ENCODE data around the gene CIAO3. TPM values are rescaled to one million over a fixed set of nuclear protein-coding genes. Genes with fewer than 3 reads are reported as not detected.

CIAO3 gene
- total RNA-seq, 1 experiment from 2014 or later, result 44.5 TPM

- CTCF ChIA-PET, result interaction anchor here (0.6 to 1.0 kb wide), 7 partner anchors 8 to 335 kb away, joined by 3 to 4 read pairs (median 3); partner anchors contain the start of genes CHTF18 and RPUSD1
- H3K36me3 ChIP-seq (ENCODE audit: control insufficient read depth, insufficient read depth, low read length), result no peaks in the 10 kb centered on the region
- Mint-ChIP-seq H3K27me3 (ENCODE audit: insufficient read depth, unreplicated experiment) (no peaks in the 10 kb centered on the region), H3K27ac (ENCODE audit: unreplicated experiment) (peak overlapping the region; percentile 39), H3K36me3 (ENCODE audit: insufficient read depth, unreplicated experiment) (peaks cover 10% of the 10 kb centered on the region), H3K9me3 (ENCODE audit: unreplicated experiment) (no peaks in the 10 kb centered on the region), H3K4me1 (ENCODE audit: low read depth, unreplicated experiment) (no peaks in the 10 kb centered on the region), H3K4me3 (ENCODE audit: unreplicated experiment) (peak overlapping the region; percentile 73)
- no peaks in the 10 kb centered on the region for H3K27me3 ChIP-seq (replicated peaks; ENCODE audit: control insufficient read depth, insufficient read depth, low read length)
- peak overlapping the region; percentile 86 for H3K4me3 ChIP-seq (ENCODE audit: low read depth, low read length)
- DNase-seq, result peak; percentile 58 to 69
- no peaks in the 10 kb centered on the region for H3K9me3 ChIP-seq
- TSS peak; percentile 71 for BruUV-seq (replicated peaks)
- intact Hi-C loops (cut with micrococcal nuclease; ENCODE audit: unreplicated experiment), result loop anchor here (10.0 kb wide), 1 partner anchor 65 kb away; the partner anchor contains the start of genes CHTF18 and RPUSD1
- H3K4me1 ChIP-seq, result peaks cover 29% of the 10 kb centered on the region
- peak; percentile 6 to 42 for TF ChIP-seq CTCF (IDR thresholded peaks at IDR 0.05; ENCODE audit: insufficient read depth in 1 of 2, low read depth in 1 of 2, low read length in 1 of 2, severe bottlenecking in 1 of 2, unreplicated experiment in 1 of 2)
- POLR2A ChIA-PET, result interaction anchor here (0.9 to 2.4 kb wide), 3 partner anchors 25 to 68 kb away, joined by 3 to 12 read pairs (median 4); partner anchors contain the start of genes CHTF18 and RPUSD1
These were observed 20.9 kb downstream of the CIAO3 start for GRCh38 chr16:719815-720446.

GRCh38 chr16:718922-719321 is 21.9 kb downstream of the CIAO3 start:
- peak overlapping the region; percentile 22 for H3K27ac Mint-ChIP-seq (ENCODE audit: unreplicated experiment)
- no peaks in the 10 kb centered on the region for H3K27me3 Mint-ChIP-seq (ENCODE audit: insufficient read depth, unreplicated experiment)
- Histone ChIP-seq H3K4me1 (peaks cover 37% of the 10 kb centered on the region), H3K9me3 (no peaks in the 10 kb centered on the region), H3K4me3 (ENCODE audit: low read depth, low read length) (no peak overlapping the region), H3K36me3 (ENCODE audit: control insufficient read depth, insufficient read depth, low read length) (no peaks in the 10 kb centered on the region), H3K27me3 (replicated peaks; ENCODE audit: control insufficient read depth, insufficient read depth, low read length) (no peaks in the 10 kb centered on the region)
- TF ChIP-seq CTCF (IDR thresholded peaks at IDR 0.05; ENCODE audit: insufficient read depth in 1 of 2, low read depth in 1 of 2, low read length in 1 of 2, severe bottlenecking in 1 of 2, unreplicated experiment in 1 of 2), result no peak
- H3K4me3 Mint-ChIP-seq (ENCODE audit: unreplicated experiment), result peak overlapping the region; percentile 73
- CTCF ChIA-PET, result no interaction called here
- intact Hi-C loops (cut with micrococcal nuclease; ENCODE audit: unreplicated experiment), result loop anchor here (10.0 kb wide), 1 partner anchor 66 kb away; the partner anchor contains the start of genes CHTF18 and RPUSD1
- no peaks in the 10 kb centered on the region for H3K9me3 Mint-ChIP-seq (ENCODE audit: unreplicated experiment)
- BruUV-seq (replicated peaks), result no TSS peak
- POLR2A ChIA-PET, result no interaction called here
- no peak for DNase-seq
- H3K36me3 Mint-ChIP-seq (ENCODE audit: insufficient read depth, unreplicated experiment), result peaks cover 10% of the 10 kb centered on the region
- no peaks in the 10 kb centered on the region for H3K4me1 Mint-ChIP-seq (ENCODE audit: low read depth, unreplicated experiment)

GRCh38 chr16:718389-718788 is 22.4 kb downstream of the CIAO3 start:
- POLR2A ChIA-PET, result no interaction called here
- no peak overlapping the region for H3K4me3 Mint-ChIP-seq (ENCODE audit: unreplicated experiment)

More at GRCh38 chr16:718389-718788, 22.4 kb downstream of the CIAO3 start:
- Histone ChIP-seq H3K4me1 (peaks cover 37% of the 10 kb centered on the region), H3K27me3 (replicated peaks; ENCODE audit: control insufficient read depth, insufficient read depth, low read length) (no peaks in the 10 kb centered on the region), H3K9me3 (no peaks in the 10 kb centered on the region), H3K36me3 (ENCODE audit: control insufficient read depth, insufficient read depth, low read length) (no peaks in the 10 kb centered on the region), H3K4me3 (ENCODE audit: low read depth, low read length) (no peak overlapping the region)
- no peak for DNase-seq
- Mint-ChIP-seq H3K27me3 (ENCODE audit: insufficient read depth, unreplicated experiment) (no peaks in the 10 kb centered on the region), H3K27ac (ENCODE audit: unreplicated experiment) (no peak overlapping the region), H3K36me3 (ENCODE audit: insufficient read depth, unreplicated experiment) (peaks cover 10% of the 10 kb centered on the region), H3K4me1 (ENCODE audit: low read depth, unreplicated experiment) (no peaks in the 10 kb centered on the region), H3K9me3 (ENCODE audit: unreplicated experiment) (no peaks in the 10 kb centered on the region)
- intact Hi-C loops (cut with micrococcal nuclease; ENCODE audit: unreplicated experiment), result loop anchor here (10.0 kb wide), 1 partner anchor 66 kb away; the partner anchor contains the start of genes CHTF18 and RPUSD1
- no TSS peak for BruUV-seq (replicated peaks)
- CTCF ChIA-PET, result no interaction called here
- no peak for TF ChIP-seq CTCF (IDR thresholded peaks at IDR 0.05; ENCODE audit: insufficient read depth in 1 of 2, low read depth in 1 of 2, low read length in 1 of 2, severe bottlenecking in 1 of 2, unreplicated experiment in 1 of 2)
